SU-DHL-6 (cell line): ENCODE data around the gene MST1R.

Source experiments
- H2AFZ ChIP-seq: fragments of 200-600 bp; sonication (generic); 2 replicates; pipeline ENCODE4 v1.6.1; 2014; ENCODE audit warnings: low read depth, mild to moderate bottlenecking, moderate library complexity, mixed read lengths, antibody characterized with exemption, low read length; ENCODE audit not compliant: severe bottlenecking
- H3F3A ChIP-seq: fragments of 200-600 bp; shearing (Covaris generic); 2 replicates; pipeline ENCODE4 v1.6.0; 2016; ENCODE audit warnings: antibody characterized with exemption, mild to moderate bottlenecking; ENCODE audit not compliant: insufficient read depth
- H3K27ac ChIP-seq: fragments of 200-600 bp; sonication (generic); 2 replicates; pipeline ENCODE4 v1.5.1; 2016; ENCODE audit warnings: low read depth, mild to moderate bottlenecking, low read length, moderate library complexity, mixed read lengths
- H3K27me3 ChIP-seq: fragments of 200-600 bp; sonication (generic), shearing (Covaris generic); 2 replicates; pipeline ENCODE4 v1.6.0; 2014; ENCODE audit warnings: mild to moderate bottlenecking, low read length
- H3K36me3 ChIP-seq: fragments of 200-600 bp; sonication (generic); 2 replicates; pipeline ENCODE4 v1.6.1; 2014; ENCODE audit warnings: mild to moderate bottlenecking, low read length, mixed read lengths
- H3K4me2 ChIP-seq: fragments of 300-600, 200-600 bp; shearing (Covaris generic), sonication (generic); 2 replicates; pipeline ENCODE4 v1.6.0; 2014; ENCODE audit warnings: low read length, low read depth, mild to moderate bottlenecking; ENCODE audit not compliant: poor library complexity, severe bottlenecking
- H3K4me3 ChIP-seq: fragments of 200-600 bp; sonication (generic); 2 replicates; pipeline ENCODE4 v1.5.1; 2014; ENCODE audit warnings: antibody characterized with exemption, low read length, mild to moderate bottlenecking, mixed read lengths; ENCODE audit not compliant: insufficient read depth, poor library complexity, severe bottlenecking
- H3K79me2 ChIP-seq: fragments of 200-600 bp; sonication (generic); 2 replicates; pipeline ENCODE4 v1.6.1; 2014; ENCODE audit warnings: mild to moderate bottlenecking, low read length, moderate library complexity; ENCODE audit not compliant: insufficient read depth
- H3K9ac ChIP-seq: fragments of 200-600 bp; sonication (generic); 2 replicates; pipeline ENCODE4 v1.7.0; 2014; ENCODE audit warnings: mild to moderate bottlenecking, low read length
- H3K9me2 ChIP-seq: fragments of 200-600 bp; sonication (generic); replicated peaks from 2 replicates; pipeline ENCODE4 v1.6.1; 2014; ENCODE audit warnings: low read length; ENCODE audit not compliant: insufficient read depth
- H3K9me3 ChIP-seq: fragments of 200-600 bp; sonication (generic); 2 replicates; pipeline ENCODE4 v1.6.1; 2014; ENCODE audit warnings: low read length, mixed read lengths; ENCODE audit not compliant: insufficient read depth
- H4K20me1 ChIP-seq: fragments of 200-600 bp; sonication (generic); 2 replicates; pipeline ENCODE4 v1.6.1; 2014; ENCODE audit warnings: low read depth, mild to moderate bottlenecking, antibody characterized with exemption, low read length, moderate library complexity, mixed read lengths
- CTCF ChIP-seq: fragments of 200-600 bp; sonication (generic); IDR thresholded peaks from one replicate; pipeline ENCODE4 v1.5.1; 2017; ENCODE audit warnings: antibody characterized with exemption, mild to moderate bottlenecking, low read length, moderate library complexity; ENCODE audit not compliant: insufficient read depth, poor library complexity, severe bottlenecking
- EZH2phosphoT487 ChIP-seq: fragments of 200-600 bp; sonication (generic), shearing (Covaris generic); conservative IDR thresholded peaks from 2 replicates; pipeline ENCODE4 v1.6.1; 2018; ENCODE audit warnings: mild to moderate bottlenecking, antibody characterized with exemption, low read length, moderate library complexity, mixed read lengths

Gene MST1R

GRCh38 chr3:49903451-49904424 lies at the start of gene MST1R:
MST1R (minus strand) TSS chr3:49903873; CDS start chr3:49903609, 264 bp downstream.
- no peaks in the 10 kb centered on the region for H3K36me3 ChIP-seq
- H2AFZ ChIP-seq, result peak within 1 kb of the TSS; percentile 61
- H3K27me3 ChIP-seq, result no peaks in the 10 kb centered on the region
- no peaks in the 10 kb centered on the region for H3K79me2 ChIP-seq
- H3K9me3 ChIP-seq, result no peaks in the 10 kb centered on the region
- no peaks in the 10 kb centered on the region for H4K20me1 ChIP-seq
- H3K4me3 ChIP-seq, result peak within 1 kb of the TSS; percentile 50
- H3K9ac ChIP-seq, result peak within 1 kb of the TSS; percentile 62
- H3K4me2 ChIP-seq, result peak within 1 kb of the TSS; percentile 70
- TF ChIP-seq CTCF (no peak), EZH2phosphoT487 (no peak)
- H3F3A ChIP-seq, result no peaks in the 10 kb centered on the region
- H3K27ac ChIP-seq, result peak within 1 kb of the TSS; percentile 13; the same call in 1 of the 2 replicates
- H3K9me2 ChIP-seq, result no peaks in the 10 kb centered on the region

GRCh38 chr3:49952924-49953323 lies 49.3 kb upstream of the MST1R start:
- H3K9me3 ChIP-seq, result no peaks in the 10 kb centered on the region
- no peaks in the 10 kb centered on the region for H4K20me1 ChIP-seq
- TF ChIP-seq CTCF, result no peak
- no peak for TF ChIP-seq EZH2phosphoT487
- H3K79me2 ChIP-seq, result peaks cover 100% of the 10 kb centered on the region
- no peak overlapping the region for H3K4me3 ChIP-seq
- no peaks in the 10 kb centered on the region for H3K27me3 ChIP-seq
- no peaks in the 10 kb centered on the region for H3K36me3 ChIP-seq
- H3K9ac ChIP-seq, result no peak overlapping the region
- H3K27ac ChIP-seq, result peak overlapping the region; percentile 40; the same call in 1 of the 2 replicates
- H3K4me2 ChIP-seq, result no peak overlapping the region
- H3K9me2 ChIP-seq, result no peaks in the 10 kb centered on the region
- peaks cover 26% of the 10 kb centered on the region for H3F3A ChIP-seq
- no peak overlapping the region for H2AFZ ChIP-seq

GRCh38 chr3:49942651-49943050 lies 39.0 kb upstream of the MST1R start:
- H3K4me2 ChIP-seq, result peak overlapping the region; percentile 79

More at GRCh38 chr3:49942651-49943050, 39.0 kb upstream of the MST1R start:
- H3K9ac ChIP-seq, result no peak overlapping the region
- no peak overlapping the region for H2AFZ ChIP-seq
- peak overlapping the region; percentile 20 for H3K4me3 ChIP-seq
- H3K9me3 ChIP-seq, result peaks cover 16% of the 10 kb centered on the region; the same call in 1 of the 2 replicates
- peak overlapping the region; percentile 89 for H3K27ac ChIP-seq
- peaks cover 69% of the 10 kb centered on the region for H3K79me2 ChIP-seq
- H3K9me2 ChIP-seq, result no peaks in the 10 kb centered on the region
- peaks cover 32% of the 10 kb centered on the region for H3K36me3 ChIP-seq
- no peak for TF ChIP-seq EZH2phosphoT487
- no peak for TF ChIP-seq CTCF
- H3F3A ChIP-seq, result peaks cover 56% of the 10 kb centered on the region
- H3K27me3 ChIP-seq, result no peaks in the 10 kb centered on the region
- peaks cover 3% of the 10 kb centered on the region; the same call in 1 of the 2 replicates for H4K20me1 ChIP-seq
